Measurements from ENCODE around the gene ENAH.

ENAH gene

GRCh38 chr1:225466848-225467192, 186.1 kb downstream of the ENAH start:
- H3K9me2 ChIP-seq (replicated peaks; ENCODE audit: insufficient read depth, low read length), result no peaks in the 10 kb centered on the region
- H2AFZ ChIP-seq (ENCODE audit: low read depth, low read length, severe bottlenecking), result peak overlapping the region; percentile 75
- H3K36me3 ChIP-seq (ENCODE audit: low read length), result no peaks in the 10 kb centered on the region
- H3K4me2 ChIP-seq (ENCODE audit: low read depth, low read length, poor library complexity, severe bottlenecking), result peak overlapping the region; percentile 64
- H3K9me3 ChIP-seq (ENCODE audit: insufficient read depth, low read length), result no peaks in the 10 kb centered on the region
- peak overlapping the region; percentile 76 for H3K27ac ChIP-seq (ENCODE audit: low read depth, low read length)
- no peaks in the 10 kb centered on the region for H3K27me3 ChIP-seq (ENCODE audit: low read length)
- peak overlapping the region; percentile 72 for H3K9ac ChIP-seq (ENCODE audit: low read length)
- H3K4me3 ChIP-seq (ENCODE audit: insufficient read depth, low read length, poor library complexity, severe bottlenecking), result peak overlapping the region; percentile 58
- no peaks in the 10 kb centered on the region; the same call in 1 of the 2 replicates for H3F3A ChIP-seq (ENCODE audit: insufficient read depth)
- H4K20me1 ChIP-seq (ENCODE audit: low read depth, low read length), result no peaks in the 10 kb centered on the region
- no peaks in the 10 kb centered on the region for H3K79me2 ChIP-seq (ENCODE audit: insufficient read depth, low read length)
- no peak for TF ChIP-seq EZH2phosphoT487 (conservative IDR thresholded peaks at IDR 0.05; ENCODE audit: low read length)
- TF ChIP-seq, protein P1, sequence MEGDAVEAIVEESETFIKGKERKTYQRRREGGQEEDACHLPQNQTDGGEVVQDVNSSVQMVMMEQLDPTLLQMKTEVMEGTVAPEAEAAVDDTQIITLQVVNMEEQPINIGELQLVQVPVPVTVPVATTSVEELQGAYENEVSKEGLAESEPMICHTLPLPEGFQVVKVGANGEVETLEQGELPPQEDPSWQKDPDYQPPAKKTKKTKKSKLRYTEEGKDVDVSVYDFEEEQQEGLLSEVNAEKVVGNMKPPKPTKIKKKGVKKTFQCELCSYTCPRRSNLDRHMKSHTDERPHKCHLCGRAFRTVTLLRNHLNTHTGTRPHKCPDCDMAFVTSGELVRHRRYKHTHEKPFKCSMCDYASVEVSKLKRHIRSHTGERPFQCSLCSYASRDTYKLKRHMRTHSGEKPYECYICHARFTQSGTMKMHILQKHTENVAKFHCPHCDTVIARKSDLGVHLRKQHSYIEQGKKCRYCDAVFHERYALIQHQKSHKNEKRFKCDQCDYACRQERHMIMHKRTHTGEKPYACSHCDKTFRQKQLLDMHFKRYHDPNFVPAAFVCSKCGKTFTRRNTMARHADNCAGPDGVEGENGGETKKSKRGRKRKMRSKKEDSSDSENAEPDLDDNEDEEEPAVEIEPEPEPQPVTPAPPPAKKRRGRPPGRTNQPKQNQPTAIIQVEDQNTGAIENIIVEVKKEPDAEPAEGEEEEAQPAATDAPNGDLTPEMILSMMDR (IDR thresholded peaks at IDR 0.05; ENCODE audit: insufficient read depth, low read length, poor library complexity, severe bottlenecking), result no peak

GRCh38 chr1:225465793-225466517, 187.0 kb downstream of the ENAH start:
- Histone ChIP-seq H3K9ac (ENCODE audit: low read length) (no peak overlapping the region), H3K27me3 (ENCODE audit: low read length) (no peaks in the 10 kb centered on the region), H3K4me2 (ENCODE audit: low read depth, low read length, poor library complexity, severe bottlenecking) (no peak overlapping the region), H3K79me2 (ENCODE audit: insufficient read depth, low read length) (no peaks in the 10 kb centered on the region), H3F3A (ENCODE audit: insufficient read depth) (no peaks in the 10 kb centered on the region; the same call in 1 of the 2 replicates), H3K27ac (ENCODE audit: low read depth, low read length) (no peak overlapping the region), H3K9me2 (replicated peaks; ENCODE audit: insufficient read depth, low read length) (no peaks in the 10 kb centered on the region), H3K9me3 (ENCODE audit: insufficient read depth, low read length) (no peaks in the 10 kb centered on the region), H3K4me3 (ENCODE audit: insufficient read depth, low read length, poor library complexity, severe bottlenecking) (no peak overlapping the region), H4K20me1 (ENCODE audit: low read depth, low read length) (no peaks in the 10 kb centered on the region), H3K36me3 (ENCODE audit: low read length) (no peaks in the 10 kb centered on the region), H2AFZ (ENCODE audit: low read depth, low read length, severe bottlenecking) (no peak overlapping the region)
- TF ChIP-seq, protein P1 (IDR thresholded peaks at IDR 0.05; ENCODE audit: insufficient read depth, low read length, poor library complexity, severe bottlenecking), result no peak
- TF ChIP-seq EZH2phosphoT487 (conservative IDR thresholded peaks at IDR 0.05; ENCODE audit: low read length), result no peak

GRCh38 chr1:225464851-225465792, 187.8 kb downstream of the ENAH start:
- H3K9ac ChIP-seq (ENCODE audit: low read length), result no peak overlapping the region
- no peak overlapping the region for H3K4me3 ChIP-seq (ENCODE audit: insufficient read depth, low read length, poor library complexity, severe bottlenecking)
- H3F3A ChIP-seq (ENCODE audit: insufficient read depth), result no peaks in the 10 kb centered on the region; the same call in 1 of the 2 replicates

More at GRCh38 chr1:225464851-225465792, 187.8 kb downstream of the ENAH start:
- TF ChIP-seq, protein P1 (IDR thresholded peaks at IDR 0.05; ENCODE audit: insufficient read depth, low read length, poor library complexity, severe bottlenecking), result no peak
- no peak for TF ChIP-seq EZH2phosphoT487 (conservative IDR thresholded peaks at IDR 0.05; ENCODE audit: low read length)
- no peaks in the 10 kb centered on the region for H3K36me3 ChIP-seq (ENCODE audit: low read length)
- no peaks in the 10 kb centered on the region for H3K79me2 ChIP-seq (ENCODE audit: insufficient read depth, low read length)
- no peaks in the 10 kb centered on the region for H3K9me2 ChIP-seq (replicated peaks; ENCODE audit: insufficient read depth, low read length)
- no peak overlapping the region for H3K4me2 ChIP-seq (ENCODE audit: low read depth, low read length, poor library complexity, severe bottlenecking)
- H3K27me3 ChIP-seq (ENCODE audit: low read length), result no peaks in the 10 kb centered on the region
- no peaks in the 10 kb centered on the region for H3K9me3 ChIP-seq (ENCODE audit: insufficient read depth, low read length)
- no peaks in the 10 kb centered on the region for H4K20me1 ChIP-seq (ENCODE audit: low read depth, low read length)
- H2AFZ ChIP-seq (ENCODE audit: low read depth, low read length, severe bottlenecking), result no peak overlapping the region
- no peak overlapping the region for H3K27ac ChIP-seq (ENCODE audit: low read depth, low read length)
